ENCODE data around the gene ZFPM1. TPM values are rescaled to one million over a fixed set of nuclear protein-coding genes. Genes with fewer than 3 reads are reported as not detected.
"Not testable (repeated sequence)": the region's sequence is repeated elsewhere in the genome, so short reads cannot be mapped to it uniquely, and the experiment has no call there.

ZFPM1 gene
- total RNA-seq, 1 experiment from 2014 or later, result 0.75 TPM

DNA sequence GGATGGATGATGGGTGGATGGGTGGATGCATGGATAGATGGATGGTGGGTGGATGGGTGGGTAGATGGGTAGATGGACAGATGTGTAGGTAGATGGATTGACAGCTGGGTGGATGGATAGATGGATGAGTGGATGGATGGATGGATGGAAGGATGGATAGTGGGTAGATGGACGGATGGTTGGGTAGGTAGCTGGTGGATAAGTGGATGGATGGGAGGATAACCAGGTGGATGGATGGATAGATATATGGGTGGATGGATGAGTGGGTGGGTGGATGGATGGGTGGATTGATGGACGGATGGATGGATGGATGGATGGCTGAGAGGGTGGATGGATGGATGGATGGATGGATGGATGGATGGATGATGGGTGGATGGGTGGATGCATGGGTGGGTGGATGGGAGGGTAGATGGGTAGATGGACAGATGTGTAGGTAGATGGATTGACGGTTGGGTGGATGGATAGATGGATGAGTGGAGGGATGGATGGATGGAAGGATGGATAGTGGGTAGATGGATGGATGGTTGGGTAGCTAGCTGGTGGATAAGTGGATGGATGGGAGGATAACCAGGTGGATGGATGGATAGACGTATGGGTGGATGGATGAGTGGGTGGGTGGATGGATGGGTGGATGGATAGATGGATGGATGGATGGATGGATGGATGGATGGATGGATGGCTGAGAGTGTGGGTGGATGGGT lies 65.5 kb downstream of the ZFPM1 start:
- H3K27me3 ChIP-seq (ENCODE audit: low read length); H3K9me2 ChIP-seq (replicated peaks; ENCODE audit: insufficient read depth, low read length); H2AFZ ChIP-seq (ENCODE audit: low read length); H3K36me3 ChIP-seq (ENCODE audit: insufficient read depth, low read length); H3K9ac ChIP-seq (ENCODE audit: low read length); H3K4me3 ChIP-seq (ENCODE audit: low read length); H3K79me2 ChIP-seq (ENCODE audit: low read length); H3K4me2 ChIP-seq (ENCODE audit: low read depth, low read length, poor library complexity, severe bottlenecking); H3K4me1 ChIP-seq (ENCODE audit: low read length); H3K9me3 ChIP-seq (ENCODE audit: low read length); H4K20me1 ChIP-seq (ENCODE audit: insufficient read depth, low read depth, low read length); H3K27ac ChIP-seq (ENCODE audit: low read length); DNase-seq: not testable (repeated sequence)

DNA sequence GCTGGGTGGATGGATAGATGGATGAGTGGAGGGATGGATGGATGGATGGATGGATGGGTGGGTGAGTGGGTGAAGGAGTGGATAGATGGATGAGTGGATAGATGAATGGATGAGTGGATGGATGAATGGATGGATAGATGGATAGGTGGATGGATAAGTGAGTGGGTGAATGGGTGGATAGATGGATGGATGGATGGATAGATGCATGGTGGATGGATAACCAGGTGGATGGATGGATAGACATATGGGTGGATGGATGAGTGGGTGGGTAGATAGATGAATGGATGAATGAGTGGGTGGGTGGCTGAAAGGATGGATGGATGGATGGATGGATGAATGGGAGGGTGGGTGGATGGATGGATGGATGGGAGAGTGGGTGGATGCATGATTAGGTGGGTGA lies 66.2 kb downstream of the ZFPM1 start:
- no peak overlapping the region for H3K4me2 ChIP-seq (ENCODE audit: low read depth, low read length, poor library complexity, severe bottlenecking)
- H3K27me3 ChIP-seq (ENCODE audit: low read length), result no peaks in the 10 kb centered on the region
- no peaks in the 10 kb centered on the region for H3K9me3 ChIP-seq (ENCODE audit: low read length)
- no peaks in the 10 kb centered on the region for H4K20me1 ChIP-seq (ENCODE audit: insufficient read depth, low read depth, low read length)
- no peak overlapping the region for H3K27ac ChIP-seq (ENCODE audit: low read length)
- DNase-seq, result no peak
- H3K9me2 ChIP-seq (replicated peaks; ENCODE audit: insufficient read depth, low read length), result no peaks in the 10 kb centered on the region
- no peak overlapping the region for H3K4me3 ChIP-seq (ENCODE audit: low read length)
- no peaks in the 10 kb centered on the region for H3K79me2 ChIP-seq (ENCODE audit: low read length)
- H3K36me3 ChIP-seq (ENCODE audit: insufficient read depth, low read length), result no peaks in the 10 kb centered on the region
- H3K4me1 ChIP-seq (ENCODE audit: low read length), result no peaks in the 10 kb centered on the region
- H2AFZ ChIP-seq (ENCODE audit: low read length), result no peak overlapping the region
- no peak overlapping the region for H3K9ac ChIP-seq (ENCODE audit: low read length)

DNA sequence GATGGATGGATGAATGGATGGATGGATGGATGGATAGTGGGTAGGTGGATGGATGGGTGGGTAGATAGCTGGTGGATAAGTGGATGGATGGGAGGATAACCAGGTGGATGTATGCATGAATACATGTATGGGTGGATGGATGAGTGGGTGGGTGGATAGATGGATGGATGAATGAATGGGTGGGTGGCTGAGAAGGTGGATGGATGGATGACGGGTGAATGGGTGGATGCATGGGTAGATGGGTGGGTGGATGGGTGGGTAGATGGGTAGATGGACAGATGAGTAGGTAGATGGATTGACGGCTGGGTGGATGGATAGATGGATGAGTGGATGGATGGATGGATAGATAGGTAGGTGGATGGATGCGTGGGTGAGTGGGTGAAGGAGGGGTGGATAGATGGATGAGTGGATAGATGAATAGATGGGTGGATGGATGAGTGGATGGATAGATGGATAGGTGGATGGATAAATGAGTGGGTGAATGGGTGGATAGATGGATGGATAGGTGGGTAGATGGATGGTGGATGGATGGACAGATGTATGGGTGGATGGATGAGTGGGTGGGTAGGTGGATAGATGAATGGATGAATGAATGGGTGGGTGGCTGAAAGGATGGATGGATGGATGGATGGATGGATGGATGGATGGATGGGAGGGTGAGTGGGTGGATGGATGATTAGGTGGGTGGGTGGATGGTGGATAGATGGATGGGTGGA lies 67.0 kb downstream of the ZFPM1 start:
- no peak overlapping the region for H3K4me2 ChIP-seq (ENCODE audit: low read depth, low read length, poor library complexity, severe bottlenecking)
- no peak for DNase-seq
- H3K4me3 ChIP-seq (ENCODE audit: low read length), result no peak overlapping the region
- no peaks in the 10 kb centered on the region for H3K79me2 ChIP-seq (ENCODE audit: low read length)
- H3K36me3 ChIP-seq (ENCODE audit: insufficient read depth, low read length), result no peaks in the 10 kb centered on the region
- H3K27ac ChIP-seq (ENCODE audit: low read length), result no peak overlapping the region
- H3K9ac ChIP-seq (ENCODE audit: low read length), result no peak overlapping the region
- no peaks in the 10 kb centered on the region for H3K9me3 ChIP-seq (ENCODE audit: low read length)
- H3K4me1 ChIP-seq (ENCODE audit: low read length), result no peaks in the 10 kb centered on the region
- H4K20me1 ChIP-seq (ENCODE audit: insufficient read depth, low read depth, low read length), result no peaks in the 10 kb centered on the region
- H3K27me3 ChIP-seq (ENCODE audit: low read length), result no peaks in the 10 kb centered on the region
- H2AFZ ChIP-seq (ENCODE audit: low read length), result no peak overlapping the region
- no peaks in the 10 kb centered on the region for H3K9me2 ChIP-seq (replicated peaks; ENCODE audit: insufficient read depth, low read length)

- Histone ChIP-seq H3K9ac (ENCODE audit: low read length) (no peak overlapping the region), H3K9me3 (ENCODE audit: low read length) (no peaks in the 10 kb centered on the region), H3K27ac (ENCODE audit: low read length) (no peak overlapping the region), H3K4me2 (ENCODE audit: low read depth, low read length, poor library complexity, severe bottlenecking) (no peak overlapping the region), H3K79me2 (ENCODE audit: low read length) (no peaks in the 10 kb centered on the region), H3K4me3 (ENCODE audit: low read length) (no peak overlapping the region), H2AFZ (ENCODE audit: low read length) (no peak overlapping the region), H3K4me1 (ENCODE audit: low read length) (no peaks in the 10 kb centered on the region), H3K27me3 (ENCODE audit: low read length) (no peaks in the 10 kb centered on the region), H3K9me2 (replicated peaks; ENCODE audit: insufficient read depth, low read length) (no peaks in the 10 kb centered on the region), H3K36me3 (ENCODE audit: insufficient read depth, low read length) (no peaks in the 10 kb centered on the region), H4K20me1 (ENCODE audit: insufficient read depth, low read depth, low read length) (no peaks in the 10 kb centered on the region)
- DNase-seq, result no peak
Observed at GRCh38 chr16:88521674-88522073, 68.6 kb downstream of the ZFPM1 start.

DNA sequence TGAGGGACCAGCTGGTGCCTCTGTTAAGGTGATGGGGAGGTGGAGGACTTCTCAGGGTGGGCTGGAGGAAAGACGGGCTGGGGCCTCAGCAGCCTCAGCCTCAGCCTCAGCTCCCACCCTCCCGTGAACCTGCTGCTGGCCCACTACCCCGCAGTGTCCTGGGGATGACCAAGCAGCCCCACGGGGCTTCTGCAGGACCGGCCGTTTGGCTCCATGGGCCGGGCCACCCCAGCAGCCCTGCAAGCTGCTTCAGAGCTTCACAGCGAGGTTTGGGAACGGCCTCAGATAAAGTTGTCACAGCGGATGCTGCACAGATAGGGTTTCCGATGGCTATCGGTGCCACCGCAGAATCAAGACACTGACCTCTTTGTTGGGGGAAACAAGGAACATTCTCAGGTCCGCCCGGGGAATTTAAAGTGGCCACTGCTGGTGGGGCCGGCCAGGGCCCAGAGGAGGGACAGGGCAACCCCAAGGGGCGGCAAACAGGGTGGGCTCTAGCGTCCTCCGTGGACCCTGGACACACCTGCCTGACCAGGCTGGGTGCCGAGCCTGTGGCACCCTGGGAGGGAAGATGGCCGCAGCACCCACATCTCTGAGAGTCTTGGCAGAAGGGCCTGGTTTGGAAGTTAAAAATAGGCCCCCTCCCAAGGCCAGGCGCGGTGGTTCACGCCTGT lies 69.3 kb downstream of the ZFPM1 start:
- Histone ChIP-seq H3K9me2 (replicated peaks; ENCODE audit: insufficient read depth, low read length) (no peaks in the 10 kb centered on the region), H3K36me3 (ENCODE audit: insufficient read depth, low read length) (no peaks in the 10 kb centered on the region), H3K4me1 (ENCODE audit: low read length) (no peaks in the 10 kb centered on the region), H3K27me3 (ENCODE audit: low read length) (no peaks in the 10 kb centered on the region), H3K79me2 (ENCODE audit: low read length) (no peaks in the 10 kb centered on the region), H3K9me3 (ENCODE audit: low read length) (no peaks in the 10 kb centered on the region), H3K9ac (ENCODE audit: low read length) (no peak overlapping the region), H4K20me1 (ENCODE audit: insufficient read depth, low read depth, low read length) (no peaks in the 10 kb centered on the region), H3K27ac (ENCODE audit: low read length) (no peak overlapping the region), H3K4me3 (ENCODE audit: low read length) (no peak overlapping the region), H3K4me2 (ENCODE audit: low read depth, low read length, poor library complexity, severe bottlenecking) (no peak overlapping the region), H2AFZ (ENCODE audit: low read length) (no peak overlapping the region)
- no peak for DNase-seq

- H3K9ac ChIP-seq (ENCODE audit: low read length), result no peak overlapping the region
- no peak for DNase-seq
- H4K20me1 ChIP-seq (ENCODE audit: insufficient read depth, low read depth, low read length), result no peaks in the 10 kb centered on the region
- no peak overlapping the region for H3K4me3 ChIP-seq (ENCODE audit: low read length)
- no peak overlapping the region for H3K27ac ChIP-seq (ENCODE audit: low read length)
- H3K4me1 ChIP-seq (ENCODE audit: low read length), result no peaks in the 10 kb centered on the region
- no peak overlapping the region for H2AFZ ChIP-seq (ENCODE audit: low read length)
- no peaks in the 10 kb centered on the region for H3K36me3 ChIP-seq (ENCODE audit: insufficient read depth, low read length)
- H3K9me3 ChIP-seq (ENCODE audit: low read length), result no peaks in the 10 kb centered on the region
- no peaks in the 10 kb centered on the region for H3K79me2 ChIP-seq (ENCODE audit: low read length)
- H3K9me2 ChIP-seq (replicated peaks; ENCODE audit: insufficient read depth, low read length), result no peaks in the 10 kb centered on the region
- H3K4me2 ChIP-seq (ENCODE audit: low read depth, low read length, poor library complexity, severe bottlenecking), result no peak overlapping the region
- H3K27me3 ChIP-seq (ENCODE audit: low read length), result no peaks in the 10 kb centered on the region
Observed at GRCh38 chr16:88523309-88524161, 70.5 kb downstream of the ZFPM1 start.

DNA sequence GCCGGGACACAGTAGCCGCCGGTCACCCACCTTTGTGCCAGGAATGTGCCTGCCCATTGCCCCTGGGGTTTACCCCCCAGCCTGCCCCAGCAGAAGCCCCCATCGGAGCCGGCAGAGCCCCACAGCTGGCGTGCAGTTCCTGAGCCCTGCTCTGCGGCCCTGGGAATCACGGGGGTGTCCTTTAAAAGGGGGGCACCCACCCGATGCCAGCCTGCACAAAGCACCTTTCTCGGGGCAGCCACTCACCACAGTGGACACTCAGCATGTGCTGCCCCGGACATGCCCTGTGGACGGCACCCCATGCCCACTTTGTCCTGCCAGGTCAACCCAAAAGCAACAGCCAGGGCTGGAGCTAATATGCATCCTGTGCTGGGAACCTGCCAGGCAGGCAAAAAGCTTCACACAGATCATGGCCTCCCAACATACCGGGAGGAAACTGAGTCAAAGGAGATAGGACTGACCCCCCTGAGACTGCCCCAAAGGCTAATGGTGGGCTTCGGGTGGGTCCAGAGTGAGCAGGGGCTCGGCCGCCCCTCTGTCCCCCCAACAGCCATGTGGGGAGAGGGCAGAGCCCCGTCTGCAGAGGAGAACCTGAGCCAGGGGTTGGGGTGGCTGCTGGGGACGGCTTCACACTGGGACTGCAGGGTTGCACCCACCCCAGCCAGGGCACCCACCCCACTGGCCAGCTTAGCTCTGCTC lies 71.3 kb downstream of the ZFPM1 start:
- Histone ChIP-seq H3K36me3 (ENCODE audit: insufficient read depth, low read length) (no peaks in the 10 kb centered on the region), H3K4me1 (ENCODE audit: low read length) (no peaks in the 10 kb centered on the region), H2AFZ (ENCODE audit: low read length) (no peak overlapping the region), H3K27me3 (ENCODE audit: low read length) (no peaks in the 10 kb centered on the region), H3K4me2 (ENCODE audit: low read depth, low read length, poor library complexity, severe bottlenecking) (no peak overlapping the region), H3K79me2 (ENCODE audit: low read length) (no peaks in the 10 kb centered on the region), H3K9me2 (replicated peaks; ENCODE audit: insufficient read depth, low read length) (no peaks in the 10 kb centered on the region), H3K9me3 (ENCODE audit: low read length) (no peaks in the 10 kb centered on the region), H3K4me3 (ENCODE audit: low read length) (no peak overlapping the region), H3K27ac (ENCODE audit: low read length) (no peak overlapping the region), H3K9ac (ENCODE audit: low read length) (no peak overlapping the region), H4K20me1 (ENCODE audit: insufficient read depth, low read depth, low read length) (no peaks in the 10 kb centered on the region)
- no peak for DNase-seq

All from Karpas-422 (cell line).